ENCODE data around the gene ABCB11. TPM values are rescaled to one million over a fixed set of nuclear protein-coding genes. Genes with fewer than 3 reads are reported as not detected.

Gene ABCB11
- total and polyA plus RNA-seq, 2 donors from 2014 or later, result 0.03 TPM; not detected in 1

GRCh38 chr2:169015943-169016342 lies 15.2 kb downstream of the ABCB11 start:
- DNase-seq, result no peak
- Histone ChIP-seq H3K27ac (ENCODE audit: low read depth in 2 of 2, low read length in 2 of 2) (no peak overlapping the region), H3K4me3 (ENCODE audit: low read length in 3 of 3) (no peak overlapping the region), H3K9ac (ENCODE audit: low read length in 3 of 3) (no peak overlapping the region), H3K27me3 (ENCODE audit: control insufficient read depth, insufficient read depth, low read length) (no peaks in the 10 kb centered on the region), H3K9me3 (ENCODE audit: control insufficient read depth in 2 of 3, insufficient read depth in 1 of 3, low read length in 3 of 3) (no peaks in the 10 kb centered on the region), H3K4me1 (ENCODE audit: control insufficient read depth in 2 of 3, insufficient read depth in 2 of 3, low read depth in 1 of 3, low read length in 3 of 3) (no peaks in the 10 kb centered on the region), H3K36me3 (ENCODE audit: control insufficient read depth in 2 of 3, insufficient read depth in 3 of 3, low read length in 3 of 3) (no peaks in the 10 kb centered on the region)
- intact Hi-C loops (cut with DNase I), result no loop called here
- no peak for TF ChIP-seq CTCF (IDR thresholded peaks at IDR 0.05; ENCODE audit: borderline replicate concordance, extremely low read depth, insufficient read depth)
- FAIRE-seq, result no peak

GRCh38 chr2:169014780-169015179 lies 16.3 kb downstream of the ABCB11 start:
- DNase-seq (no peak), FAIRE-seq (no peak)
- no peak overlapping the region for H3K9ac ChIP-seq (ENCODE audit: low read length in 3 of 3)
- no peaks in the 10 kb centered on the region for H3K4me1 ChIP-seq (ENCODE audit: control insufficient read depth in 2 of 3, insufficient read depth in 2 of 3, low read depth in 1 of 3, low read length in 3 of 3)
- H3K9me3 ChIP-seq (ENCODE audit: control insufficient read depth in 2 of 3, insufficient read depth in 1 of 3, low read length in 3 of 3), result no peaks in the 10 kb centered on the region
- TF ChIP-seq CTCF (IDR thresholded peaks at IDR 0.05; ENCODE audit: borderline replicate concordance, extremely low read depth, insufficient read depth), result no peak
- intact Hi-C loops (cut with DNase I), result no loop called here
- H3K4me3 ChIP-seq (ENCODE audit: low read length in 3 of 3), result no peak overlapping the region
- H3K27ac ChIP-seq (ENCODE audit: low read depth in 2 of 2, low read length in 2 of 2), result no peak overlapping the region
- H3K27me3 ChIP-seq (ENCODE audit: control insufficient read depth, insufficient read depth, low read length), result no peaks in the 10 kb centered on the region
- no peaks in the 10 kb centered on the region for H3K36me3 ChIP-seq (ENCODE audit: control insufficient read depth in 2 of 3, insufficient read depth in 3 of 3, low read length in 3 of 3)

- Histone ChIP-seq H3K27me3 (ENCODE audit: control insufficient read depth, insufficient read depth, low read length) (no peaks in the 10 kb centered on the region), H3K27ac (ENCODE audit: low read depth in 2 of 2, low read length in 2 of 2) (no peak overlapping the region), H3K9me3 (ENCODE audit: control insufficient read depth in 2 of 3, insufficient read depth in 1 of 3, low read length in 3 of 3) (no peaks in the 10 kb centered on the region), H3K9ac (ENCODE audit: low read length in 3 of 3) (no peak overlapping the region), H3K4me1 (ENCODE audit: control insufficient read depth in 2 of 3, insufficient read depth in 2 of 3, low read depth in 1 of 3, low read length in 3 of 3) (no peaks in the 10 kb centered on the region), H3K4me3 (ENCODE audit: low read length in 3 of 3) (no peak overlapping the region), H3K36me3 (ENCODE audit: control insufficient read depth in 2 of 3, insufficient read depth in 3 of 3, low read length in 3 of 3) (no peaks in the 10 kb centered on the region)
- FAIRE-seq (no peak), DNase-seq (no peak)
- TF ChIP-seq CTCF (IDR thresholded peaks at IDR 0.05; ENCODE audit: borderline replicate concordance, extremely low read depth, insufficient read depth), result no peak
- intact Hi-C loops (cut with DNase I), result no loop called here
Measured at GRCh38 chr2:169013628-169014026, 17.5 kb downstream of the ABCB11 start.

All from kidney (tissue), 14 donors.